Trophoblast cell (in vitro differentiated cells and primary cell): ENCODE measurements around the gene BRD9.
A peak's percentile ranks its signal among the peaks of the same experiment; 100 is the strongest.
"Not testable (repeated sequence)": the region's sequence is repeated elsewhere in the genome, so short reads cannot be mapped to it uniquely, and the experiment has no call there.

Experiments
- DNase-seq, 2 donors: peaks; one replicate each; pipeline ENCODE4 v3.0.0-alpha.2; 2016
- H2AFZ ChIP-seq: 2 replicates; pipeline ENCODE4 v1.6.1; 2013; ENCODE audit warnings: low read length, moderate library complexity, mild to moderate bottlenecking; ENCODE audit not compliant: insufficient read depth, poor library complexity
- H2AK5ac ChIP-seq: 2 replicates; pipeline ENCODE4 v1.6.1; 2013; ENCODE audit warnings: mild to moderate bottlenecking, low read length
- H2BK120ac ChIP-seq: 2 replicates; pipeline ENCODE4 v1.6.1; 2013; ENCODE audit warnings: low read length, mild to moderate bottlenecking, moderate library complexity; ENCODE audit not compliant: insufficient read depth, poor library complexity
- H2BK12ac ChIP-seq: 2 replicates; pipeline ENCODE4 v1.6.1; 2013; ENCODE audit warnings: mild to moderate bottlenecking, low read length, moderate library complexity
- H2BK5ac ChIP-seq: 2 replicates; pipeline ENCODE4 v1.6.1; 2013; ENCODE audit warnings: low read length, low read depth, moderate library complexity, mild to moderate bottlenecking; ENCODE audit not compliant: poor library complexity
- H3K14ac ChIP-seq: 2 replicates; pipeline ENCODE4 v1.6.1; 2013; ENCODE audit warnings: mild to moderate bottlenecking, low read length
- H3K18ac ChIP-seq: 2 replicates; pipeline ENCODE4 v1.6.1; 2013; ENCODE audit warnings: mild to moderate bottlenecking, low read length
- H3K23ac ChIP-seq: 2 replicates; pipeline ENCODE4 v1.6.1; 2013; ENCODE audit warnings: low read length
- H3K27ac ChIP-seq: 2 replicates; pipeline ENCODE4 v1.5.1; 2013; ENCODE audit warnings: low read depth, mild to moderate bottlenecking, inconsistent platforms, low read length, moderate library complexity
- H3K27me3 ChIP-seq: 2 replicates; pipeline ENCODE4 v1.6.1; 2013; ENCODE audit warnings: inconsistent platforms, mild to moderate bottlenecking, low read length, moderate library complexity; ENCODE audit not compliant: insufficient read depth
- H3K36me3 ChIP-seq, 2 experiments: 1 replicate in 1 of 2; 2 replicates in 1 of 2; pipeline ENCODE4 v1.6.1; 2013; ENCODE audit warnings: low read length in 2 of 2, mild to moderate bottlenecking in 2 of 2, moderate library complexity in 1 of 2; ENCODE audit not compliant: insufficient read depth in 2 of 2, control insufficient read depth in 1 of 2
- H3K4ac ChIP-seq: 2 replicates; pipeline ENCODE4 v1.6.1; 2013; ENCODE audit warnings: low read depth, mild to moderate bottlenecking, low read length, moderate library complexity
- H3K4me1 ChIP-seq, 2 experiments: 1 replicate in 1 of 2; 2 replicates in 1 of 2; pipeline ENCODE4 v1.6.1; 2013; ENCODE audit warnings: low read length in 2 of 2, mild to moderate bottlenecking in 2 of 2, moderate library complexity in 1 of 2; ENCODE audit not compliant: insufficient read depth in 2 of 2, control insufficient read depth in 1 of 2
- H3K4me2 ChIP-seq: 2 replicates; pipeline ENCODE4 v1.6.1; 2013; ENCODE audit warnings: inconsistent platforms, mild to moderate bottlenecking, low read length, moderate library complexity
- H3K4me3 ChIP-seq: 2 replicates; pipeline ENCODE4 v1.5.1; 2013; ENCODE audit warnings: mild to moderate bottlenecking, low read depth, low read length, inconsistent platforms
- H3K79me1 ChIP-seq: one replicate; pipeline ENCODE4 v1.6.1; 2013; ENCODE audit warnings: low read length
- H3K79me2 ChIP-seq: 2 replicates; pipeline ENCODE4 v1.6.1; 2013; ENCODE audit warnings: low read length, mild to moderate bottlenecking; ENCODE audit not compliant: control insufficient read depth, insufficient read depth, poor library complexity
- H3K9ac ChIP-seq: 2 replicates; pipeline ENCODE4 v1.6.1; 2013; ENCODE audit warnings: mild to moderate bottlenecking, low read length
- H3K9me3 ChIP-seq: 2 replicates; pipeline ENCODE4 v1.6.1; 2013; ENCODE audit warnings: low read depth, mild to moderate bottlenecking, control low read depth, inconsistent platforms, low read length; ENCODE audit not compliant: insufficient read depth
- H4K12ac ChIP-seq: 2 replicates; pipeline ENCODE4 v1.6.1; 2013; ENCODE audit warnings: low read depth, mild to moderate bottlenecking, low read length, moderate library complexity
- H4K8ac ChIP-seq: 2 replicates; pipeline ENCODE4 v1.6.1; 2013; ENCODE audit warnings: low read depth, mild to moderate bottlenecking, low read length, moderate library complexity
- H4K91ac ChIP-seq: one replicate; pipeline ENCODE4 v1.6.1; 2013; ENCODE audit warnings: low read depth, mild to moderate bottlenecking, low read length, moderate library complexity
- WGBS: extraction: QIAGEN DNeasy Blood & Tissue Kit; methylation state at CpG from one replicate; pipeline ENCODE4 v1.1.7; 2013; ENCODE audit warnings: missing lambda C conversion rate; ENCODE audit not compliant: insufficient read length, insufficient coverage; ENCODE audit errors: extremely low coverage; 5-methylcytosine and 5-hydroxymethylcytosine counted together

The BRD9 gene

DNA sequence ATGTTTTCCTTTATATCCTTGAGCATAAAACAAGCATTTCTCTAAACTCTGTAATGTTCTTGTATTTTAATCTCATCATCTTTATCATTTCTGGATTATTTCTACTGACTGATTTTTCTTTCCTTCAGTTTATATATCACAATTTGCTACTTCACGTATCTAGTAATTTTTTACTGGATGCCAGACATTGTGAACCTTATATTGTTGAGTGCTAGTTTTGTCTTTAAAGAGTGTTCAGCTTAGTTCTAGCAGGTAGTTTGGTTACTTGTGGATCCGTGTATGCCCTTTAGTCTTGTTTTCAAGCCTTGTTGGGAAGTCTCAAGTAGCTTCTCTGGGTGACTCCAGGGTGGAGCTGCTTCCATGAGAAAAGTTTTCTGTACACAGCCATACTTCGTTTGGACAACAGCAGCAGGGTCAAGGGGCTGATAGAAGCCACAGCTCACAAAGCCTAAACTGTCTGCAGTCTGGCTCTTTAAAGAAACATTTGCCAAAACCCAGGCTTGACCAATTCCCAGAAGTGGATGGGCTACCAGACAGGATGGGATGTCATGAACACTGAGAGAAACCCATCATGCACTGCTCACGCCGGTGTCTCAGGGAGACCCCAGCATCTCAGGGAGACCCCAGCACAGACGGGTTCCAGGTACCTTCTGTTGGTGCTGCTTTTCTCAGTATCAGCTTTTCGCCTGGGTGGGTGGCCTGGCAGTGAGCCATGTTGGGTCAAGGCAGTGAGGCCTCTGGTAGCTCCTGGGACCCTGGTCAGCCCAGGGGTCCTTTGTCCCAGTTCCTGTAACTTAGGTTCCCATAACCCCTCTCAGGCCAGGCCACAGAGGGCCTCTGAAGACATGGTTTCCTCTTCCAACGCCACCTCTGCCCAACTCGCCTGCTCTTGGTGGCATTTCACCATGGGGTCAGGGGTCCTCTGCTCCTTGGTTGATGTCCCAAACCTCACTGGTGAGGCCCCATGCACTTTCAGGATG, 29.1 kb upstream of the BRD9 start:
- no peak overlapping the region for H3K27ac ChIP-seq
- peaks cover 5% of the 10 kb centered on the region for H3K27me3 ChIP-seq
- H3K23ac ChIP-seq = no peak overlapping the region
- peaks cover 2% of the 10 kb centered on the region for H3K9me3 ChIP-seq
- H3K79me2 ChIP-seq = no peaks in the 10 kb centered on the region
- H2AFZ ChIP-seq = no peak overlapping the region
- H2AK5ac ChIP-seq = no peak overlapping the region
- no peak for DNase-seq
- no peak overlapping the region for H2BK12ac ChIP-seq
- peaks cover 3 to 6% of the 10 kb centered on the region in 2 experiments for H3K4me1 ChIP-seq
- no peak overlapping the region for H3K18ac ChIP-seq
- no peak overlapping the region for H2BK5ac ChIP-seq
- H4K12ac ChIP-seq = no peak overlapping the region
- H4K91ac ChIP-seq = no peak overlapping the region
- peaks cover 7 to 13% of the 10 kb centered on the region in 2 experiments for H3K36me3 ChIP-seq
- no peak overlapping the region for H3K4me3 ChIP-seq
- H3K4ac ChIP-seq = no peak overlapping the region
- no peak overlapping the region for H2BK120ac ChIP-seq
- WGBS = no CpG with 5 or more reads among the region's 9 CpGs
- H3K9ac ChIP-seq = no peak overlapping the region
- no peak overlapping the region for H3K4me2 ChIP-seq
- H3K79me1 ChIP-seq = peaks cover under 1% of the 10 kb centered on the region
- no peak overlapping the region for H3K14ac ChIP-seq
- H4K8ac ChIP-seq = no peak overlapping the region

DNA sequence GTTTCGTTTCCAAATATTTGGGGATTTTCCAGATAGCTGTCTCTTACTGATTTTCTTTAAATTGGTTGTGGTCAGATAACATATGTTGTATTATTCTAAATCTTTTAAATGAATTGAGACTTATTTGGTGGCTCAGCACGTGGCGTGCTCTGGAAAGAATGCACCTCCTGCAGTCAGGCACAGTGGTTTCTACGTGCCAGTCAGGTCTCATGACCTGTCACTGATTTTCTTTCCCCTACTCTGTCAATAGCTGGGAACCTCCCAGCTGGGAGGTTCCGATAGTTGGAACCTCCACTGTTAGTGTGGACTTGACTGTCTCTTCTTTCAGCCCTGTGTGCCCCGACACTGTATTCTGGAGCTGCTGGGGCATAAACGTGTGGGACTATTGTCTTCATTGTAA, 27.7 kb upstream of the BRD9 start:
- Histone ChIP-seq H2AFZ (no peak overlapping the region), H3K79me2 (no peaks in the 10 kb centered on the region), H2BK12ac (no peak overlapping the region), H3K9ac (no peak overlapping the region), H3K14ac (no peak overlapping the region), H3K4me2 (no peak overlapping the region), H3K27me3 (no peaks in the 10 kb centered on the region), H3K4ac (no peak overlapping the region), H3K9me3 (peaks cover 2% of the 10 kb centered on the region), H3K23ac (no peak overlapping the region), H2BK5ac (no peak overlapping the region), H3K4me3 (no peak overlapping the region), H2BK120ac (no peak overlapping the region), H3K18ac (no peak overlapping the region), H4K91ac (no peak overlapping the region), H2AK5ac (no peak overlapping the region), H4K12ac (no peak overlapping the region), H3K4me1 (peaks cover 0 to 4% of the 10 kb centered on the region in 2 experiments), H3K36me3 (peaks cover 21 to 28% of the 10 kb centered on the region in 2 experiments), H3K27ac (no peak overlapping the region), H3K79me1 (no peaks in the 10 kb centered on the region), H4K8ac (no peak overlapping the region)
- DNase-seq = no peak
- no CpG with 5 or more reads among the region's 7 CpGs for WGBS

DNA sequence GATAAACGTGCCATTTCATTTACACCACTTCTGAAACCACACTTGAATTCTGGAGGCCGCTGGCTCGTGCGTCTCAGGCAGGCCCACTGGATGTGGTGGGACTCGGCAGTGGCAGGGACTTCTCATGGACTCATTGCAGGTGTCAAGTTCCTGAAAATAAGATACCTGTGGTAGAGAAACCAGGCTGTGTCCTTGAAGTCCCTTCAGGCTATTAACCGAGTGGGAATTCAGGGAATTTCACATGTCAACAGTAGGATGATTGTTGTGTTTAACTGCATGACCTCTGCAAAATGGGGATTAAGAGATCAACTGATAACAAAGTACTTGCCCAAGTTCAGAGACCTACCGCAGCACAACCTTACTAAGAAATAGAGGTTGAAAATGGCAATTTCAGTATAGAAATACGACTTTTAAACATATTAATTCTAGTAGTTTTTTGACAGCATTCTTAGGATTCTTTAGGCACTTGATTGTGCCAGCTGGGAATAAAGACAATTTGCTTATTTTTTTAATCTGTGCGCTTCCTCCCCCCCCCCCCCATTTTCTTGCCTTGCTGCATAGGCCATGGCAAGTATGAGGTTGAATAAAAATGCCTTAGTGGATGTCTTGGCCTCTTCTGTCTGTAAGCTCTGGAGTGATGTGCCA, 26.9 kb upstream of the BRD9 start:
- no peak overlapping the region for H4K8ac ChIP-seq
- no peak overlapping the region for H4K12ac ChIP-seq
- peaks cover 2% of the 10 kb centered on the region for H3K9me3 ChIP-seq
- H3K36me3 ChIP-seq = peaks cover 25 to 34% of the 10 kb centered on the region in 2 experiments
- no peaks in the 10 kb centered on the region for H3K27me3 ChIP-seq
- H3K79me1 ChIP-seq = no peaks in the 10 kb centered on the region
- no peak overlapping the region for H4K91ac ChIP-seq
- H3K4me3 ChIP-seq = no peak overlapping the region
- H2BK12ac ChIP-seq = no peak overlapping the region
- no peak overlapping the region for H3K23ac ChIP-seq
- H2BK120ac ChIP-seq = no peak overlapping the region
- no peak overlapping the region for H3K4me2 ChIP-seq
- H3K27ac ChIP-seq = no peak overlapping the region
- no peak overlapping the region for H2BK5ac ChIP-seq
- no peak overlapping the region for H3K18ac ChIP-seq
- H3K4ac ChIP-seq = no peak overlapping the region
- no peak overlapping the region for H3K14ac ChIP-seq
- DNase-seq = peak; percentile 7 to 11
- H2AK5ac ChIP-seq = no peak overlapping the region
- H3K9ac ChIP-seq = no peak overlapping the region
- WGBS = no CpG with 5 or more reads among the region's 9 CpGs
- no peak overlapping the region for H2AFZ ChIP-seq
- H3K4me1 ChIP-seq = peaks cover 0 to 4% of the 10 kb centered on the region in 2 experiments
- H3K79me2 ChIP-seq = no peaks in the 10 kb centered on the region

DNA sequence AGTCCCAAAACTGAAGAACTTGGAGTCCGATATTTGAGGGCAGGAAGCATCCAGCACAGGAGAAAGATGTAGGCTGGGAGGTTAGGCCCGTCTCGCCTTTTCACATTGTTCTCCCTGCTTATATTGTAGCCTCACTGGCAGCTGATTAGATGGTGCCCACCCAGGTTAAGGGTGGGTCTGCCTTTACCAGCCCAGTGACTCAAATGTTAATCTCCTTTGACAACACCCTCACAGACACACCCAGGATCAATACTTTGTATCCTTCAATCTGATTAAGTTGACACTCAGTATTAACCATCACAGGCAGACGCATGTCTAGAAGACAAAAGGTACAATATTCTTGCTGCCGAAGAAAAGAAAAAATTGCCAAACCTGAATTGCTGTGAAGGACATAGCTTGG, 26.1 kb upstream of the BRD9 start:
- not testable (repeated sequence) for H3K79me1 ChIP-seq, H3K4me3 ChIP-seq, H2AK5ac ChIP-seq, H3K4me2 ChIP-seq, H3K4ac ChIP-seq, H4K8ac ChIP-seq, H3K9ac ChIP-seq, H3K14ac ChIP-seq, H4K12ac ChIP-seq, H3K27ac ChIP-seq, DNase-seq, H2AFZ ChIP-seq, H3K23ac ChIP-seq, H2BK120ac ChIP-seq, H3K4me1 ChIP-seq, H3K79me2 ChIP-seq, H2BK12ac ChIP-seq, H3K27me3 ChIP-seq, H2BK5ac ChIP-seq, H3K18ac ChIP-seq, H4K91ac ChIP-seq, H3K9me3 ChIP-seq
- peaks cover 33 to 37% of the 10 kb centered on the region in 2 experiments for H3K36me3 ChIP-seq
- no CpG with 5 or more reads among the region's 5 CpGs for WGBS
